HUDEP-2 (cell line): ENCODE measurements around the gene PIK3AP1.

ENCODE experiments used
- DNase-seq, 76 experiments: peaks; one replicate each; lab custom pipeline; 2025; ENCODE audit not compliant: unreplicated experiment in 76 of 76; lab: John Stamatoyannopoulos, UW

Gene PIK3AP1

DNA sequence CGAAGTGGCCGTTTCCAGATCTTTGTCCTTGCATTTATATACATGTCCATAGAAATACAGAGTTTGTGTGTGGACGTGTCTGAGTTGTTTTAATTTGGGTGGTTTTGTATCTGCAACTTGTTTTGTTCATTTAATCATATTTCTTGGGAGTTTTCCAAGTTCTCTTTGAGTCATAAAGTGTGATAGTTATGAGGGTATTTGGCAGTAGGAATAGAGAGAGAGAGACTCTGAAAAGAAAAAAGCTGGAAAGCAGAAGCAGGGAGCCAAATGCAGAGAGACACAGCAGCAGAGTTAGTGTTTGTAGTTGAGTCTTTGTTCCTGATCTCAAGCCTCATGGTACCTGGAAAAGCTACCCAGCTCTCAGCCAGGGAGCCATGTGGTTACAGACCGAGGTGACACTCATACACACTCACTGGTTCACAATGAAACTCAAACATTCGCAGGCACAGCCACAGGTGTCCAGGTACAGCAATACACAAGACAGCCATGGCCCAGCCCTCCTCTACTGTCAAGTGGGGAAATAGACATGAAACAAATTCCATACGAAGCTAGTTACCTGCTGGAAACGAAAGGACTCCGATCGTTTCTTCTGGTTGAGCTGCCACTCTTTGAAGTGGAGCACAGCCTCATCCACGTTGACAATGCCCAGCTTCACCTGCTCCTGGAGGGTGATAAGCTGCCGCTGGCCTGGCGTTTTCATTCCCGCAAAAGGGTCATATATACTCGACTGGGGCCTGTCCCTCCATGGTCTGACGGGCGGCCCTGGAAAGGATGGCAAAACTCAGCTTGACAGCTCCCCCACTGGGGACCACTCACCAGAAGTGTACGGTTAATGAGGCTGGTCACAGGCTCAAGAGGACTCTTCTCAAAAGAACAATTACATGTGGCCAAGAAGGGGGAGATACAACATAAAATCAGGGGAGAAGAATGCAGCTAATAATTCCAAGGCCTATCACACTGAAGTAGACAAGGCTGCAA is 100.2 kb downstream of the PIK3AP1 start:
- DNase-seq = peak in 9 of 76 experiments; percentile 12 to 63 (median 33)

DNA sequence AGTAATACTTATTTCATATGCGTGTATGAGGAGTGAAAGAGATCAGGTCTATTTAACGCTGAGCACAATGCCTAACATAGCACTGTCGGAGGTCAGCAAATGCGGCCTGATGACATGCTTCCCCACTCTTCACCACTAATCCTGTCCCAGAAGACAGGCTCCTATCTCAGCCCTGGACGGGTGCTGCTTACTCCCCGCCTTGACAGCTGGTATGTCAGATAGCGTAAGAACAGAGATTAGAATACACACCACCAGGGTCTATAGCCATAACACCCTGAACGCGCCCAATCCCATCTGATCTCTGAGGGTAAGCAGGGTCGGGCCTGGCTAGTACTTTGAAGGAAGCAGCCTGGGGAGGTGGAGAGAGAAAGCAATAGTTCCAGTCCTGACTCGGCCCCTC is 101.2 kb downstream of the PIK3AP1 start:
- DNase-seq = peak in 75 of 76 experiments; percentile 67 to 98 (median 91)

DNA sequence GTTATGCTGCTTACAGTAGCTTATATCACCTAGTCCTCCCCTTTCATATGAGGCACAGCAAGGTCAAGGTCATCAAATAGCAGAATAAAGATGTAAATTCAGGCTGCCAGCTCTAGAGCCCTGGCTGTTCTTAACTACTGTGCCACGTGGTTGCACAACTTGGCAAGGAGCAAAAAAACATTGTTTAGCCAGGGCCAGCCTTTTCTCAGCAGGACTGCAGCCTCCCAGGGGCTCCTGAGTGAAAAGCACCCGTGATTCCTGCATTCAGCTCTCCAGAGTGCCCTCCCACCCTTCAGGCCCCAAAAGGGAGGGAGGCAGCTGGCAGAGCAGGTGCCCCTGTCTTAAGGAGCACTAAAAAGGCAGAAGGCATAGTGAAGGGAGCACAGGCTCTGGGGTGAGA is 101.7 kb downstream of the PIK3AP1 start:
- DNase-seq = peak in 75 of 76 experiments; percentile 32 to 91 (median 73)

GRCh38 chr10:96616961-96617360 is 103.4 kb downstream of the PIK3AP1 start:
- no peak for DNase-seq

DNA sequence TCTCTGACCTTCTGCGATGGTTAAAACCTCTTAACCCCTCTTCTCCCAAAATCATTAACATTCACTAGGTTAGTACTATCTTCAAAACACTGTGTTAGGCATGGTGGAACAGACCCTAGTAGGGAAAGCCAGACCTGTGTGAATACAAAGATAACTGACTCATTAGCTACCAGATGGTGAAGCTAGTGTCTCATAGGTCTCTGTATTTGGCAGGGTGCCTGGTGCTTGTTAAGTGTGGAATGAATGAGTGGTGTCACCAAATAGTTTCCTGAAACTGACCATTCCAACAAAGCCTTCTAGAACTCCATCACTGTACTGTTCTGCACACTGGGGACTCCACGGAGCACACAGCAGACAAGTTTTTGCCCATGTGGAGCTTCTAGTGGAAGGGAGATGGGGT is 105.8 kb downstream of the PIK3AP1 start:
- DNase-seq = peak in 74 of 76 experiments; percentile 15 to 94 (median 80)

GRCh38 chr10:96613576-96613975 is 106.7 kb downstream of the PIK3AP1 start:
- DNase-seq = peak in 3 of 76 experiments; percentile 9 to 26 (median 14)

DNA sequence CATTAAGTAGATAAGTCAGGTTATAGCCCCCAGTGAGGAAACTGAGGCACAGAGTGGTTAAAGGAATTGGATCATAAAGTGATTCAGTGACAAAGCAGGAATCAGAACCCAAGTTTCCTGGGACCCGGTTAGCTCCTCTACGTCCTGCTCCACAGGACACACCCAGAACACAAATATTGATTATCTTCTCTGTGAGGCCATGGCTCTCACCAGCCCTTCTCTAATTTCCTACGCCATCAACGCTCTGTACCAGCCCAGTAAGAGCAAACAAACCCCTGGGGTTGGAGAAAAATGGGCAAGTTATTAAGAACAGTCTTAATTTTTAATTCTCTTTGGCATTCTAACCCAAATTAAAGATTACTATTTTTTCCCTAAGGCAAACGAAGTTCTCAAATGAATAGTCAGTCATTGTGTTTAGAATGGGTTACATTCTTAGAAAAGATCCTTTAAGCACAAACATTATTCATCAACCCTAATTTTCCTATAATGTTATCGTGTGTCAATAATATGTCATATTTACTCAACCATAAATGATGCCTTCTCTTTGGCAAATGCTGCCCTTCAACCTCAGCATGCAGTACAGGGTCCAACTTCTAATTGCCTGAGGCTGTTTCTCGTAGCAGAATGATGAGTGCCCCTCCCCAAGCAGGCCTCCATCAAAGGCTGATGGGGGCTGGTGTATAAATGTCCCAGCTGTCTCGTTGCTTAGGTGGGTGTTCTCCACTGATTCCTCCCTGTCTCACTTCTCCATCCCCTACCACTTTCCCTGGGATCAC is 108.1 kb downstream of the PIK3AP1 start:
- no peak for DNase-seq

GRCh38 chr10:96610817-96611216 is 109.5 kb downstream of the PIK3AP1 start:
- DNase-seq = peak in 1 of 76 experiments; percentile 9

GRCh38 chr10:96609510-96609909 is 110.8 kb downstream of the PIK3AP1 start:
- no peak for DNase-seq

DNA sequence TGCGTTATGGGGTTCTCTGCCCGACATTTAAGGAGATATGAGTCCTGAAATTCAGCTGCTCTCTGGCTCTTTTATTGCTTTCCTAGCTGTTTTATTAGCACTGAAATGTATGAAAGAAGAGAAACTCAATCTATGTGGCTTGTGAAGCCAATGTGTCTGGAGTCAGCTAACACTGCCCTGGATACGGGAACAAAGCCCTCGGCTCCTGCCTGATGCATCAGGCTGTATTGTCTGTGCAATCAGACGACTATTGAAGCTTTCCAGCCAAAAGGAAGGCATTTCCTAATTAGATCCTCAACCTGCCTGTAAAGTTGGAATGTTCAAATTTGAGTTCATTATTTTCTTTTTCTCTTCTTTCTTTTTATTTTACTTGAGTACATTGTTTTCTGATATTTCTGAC is 111.5 kb downstream of the PIK3AP1 start:
- DNase-seq = no peak

DNA sequence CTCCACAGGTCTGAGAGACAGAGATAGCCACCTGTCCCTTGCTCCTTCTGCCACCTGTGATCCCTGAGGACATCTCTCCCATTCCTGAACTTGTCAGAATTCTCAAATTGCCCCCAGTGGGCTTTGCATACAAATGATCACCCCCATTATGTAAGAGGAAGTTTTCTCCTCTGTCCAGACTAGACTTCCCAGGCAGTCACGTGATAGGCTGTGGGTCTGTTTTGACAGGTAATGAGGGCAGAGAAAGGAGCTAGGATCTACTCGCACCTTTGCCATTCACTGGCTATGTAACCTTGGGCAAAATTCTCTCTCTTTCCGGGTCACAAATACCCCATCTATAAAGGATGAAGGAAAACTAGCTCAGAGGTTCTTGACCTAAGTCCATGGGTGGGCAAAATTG is 112.1 kb downstream of the PIK3AP1 start:
- DNase-seq = no peak

DNA sequence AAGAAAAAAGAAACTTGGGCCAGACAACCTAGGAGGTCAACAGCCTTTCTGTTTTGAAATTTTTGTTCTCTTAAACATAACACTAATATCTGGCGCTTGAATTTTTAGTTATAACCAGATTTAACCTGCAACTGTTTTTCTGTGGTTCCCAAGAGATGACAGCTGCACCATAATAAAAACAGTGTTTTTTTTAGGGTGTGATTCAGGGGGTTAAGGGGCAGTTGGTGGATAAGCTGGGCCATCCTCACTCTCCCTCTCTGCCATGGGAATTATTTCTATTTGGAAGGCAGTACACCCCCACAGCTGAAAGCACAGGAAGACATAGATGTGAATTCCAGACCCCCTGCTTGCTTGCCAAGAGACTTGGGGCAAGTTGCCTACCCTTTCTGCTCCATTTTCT is 113.4 kb downstream of the PIK3AP1 start:
- no peak for DNase-seq

DNA sequence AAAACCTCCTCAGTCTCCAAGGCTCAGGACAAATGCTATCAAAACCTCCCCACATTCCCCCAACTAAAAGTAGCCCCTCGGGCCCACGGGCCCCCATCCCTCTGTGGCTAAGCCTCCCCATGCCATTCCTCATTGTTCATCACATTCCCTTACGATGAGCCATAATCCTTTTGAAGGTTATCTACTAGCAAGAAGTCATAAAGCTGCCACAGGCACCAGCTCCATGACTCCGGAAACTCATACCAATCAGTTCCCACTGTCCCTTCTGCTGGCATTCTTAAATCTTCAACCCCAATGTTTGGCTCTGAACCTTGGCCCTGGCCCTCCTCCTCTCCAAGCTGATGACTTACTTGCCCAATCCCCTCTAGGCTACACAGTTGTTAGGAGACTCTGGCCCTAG is 114.1 kb downstream of the PIK3AP1 start:
- no peak for DNase-seq

DNA sequence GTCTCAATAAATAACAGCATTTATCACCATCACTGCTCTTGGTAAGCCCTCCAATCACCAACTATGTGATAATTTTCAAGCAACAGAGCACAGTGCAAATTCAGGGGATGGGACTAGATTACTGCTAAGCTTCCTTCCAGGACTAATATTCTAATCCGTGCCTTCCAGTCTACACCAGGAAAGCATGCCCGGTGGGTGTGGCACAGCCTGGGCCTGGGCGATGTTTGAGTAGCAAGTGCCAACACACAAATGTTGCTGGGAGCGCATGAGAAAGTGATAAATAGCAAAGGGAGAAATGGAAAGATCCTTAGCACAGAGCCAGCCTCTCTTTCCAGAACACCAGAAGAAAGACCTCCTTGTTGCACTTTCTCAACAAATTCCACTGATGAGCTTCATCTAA is 120.0 kb downstream of the PIK3AP1 start:
- DNase-seq = no peak

DNA sequence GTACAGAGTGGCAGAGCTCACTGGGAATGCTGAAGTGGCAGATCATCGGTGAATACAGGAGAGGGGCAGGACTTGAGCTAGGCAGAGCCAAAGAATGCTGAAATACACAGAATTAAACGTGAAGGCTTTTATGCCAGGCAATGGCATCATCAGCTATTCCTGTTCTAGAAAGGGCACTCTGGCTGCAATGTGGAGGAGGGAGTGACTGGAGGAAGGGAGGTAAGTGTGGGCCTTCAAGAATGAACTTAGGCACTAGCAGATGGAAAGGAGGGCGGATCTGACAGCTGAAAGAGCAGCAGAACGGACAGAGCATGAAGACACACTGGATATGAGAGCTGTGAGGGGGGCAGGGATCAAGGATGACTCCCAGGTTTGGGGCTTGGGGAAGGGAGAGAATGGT is 121.5 kb downstream of the PIK3AP1 start:
- DNase-seq = no peak

DNA sequence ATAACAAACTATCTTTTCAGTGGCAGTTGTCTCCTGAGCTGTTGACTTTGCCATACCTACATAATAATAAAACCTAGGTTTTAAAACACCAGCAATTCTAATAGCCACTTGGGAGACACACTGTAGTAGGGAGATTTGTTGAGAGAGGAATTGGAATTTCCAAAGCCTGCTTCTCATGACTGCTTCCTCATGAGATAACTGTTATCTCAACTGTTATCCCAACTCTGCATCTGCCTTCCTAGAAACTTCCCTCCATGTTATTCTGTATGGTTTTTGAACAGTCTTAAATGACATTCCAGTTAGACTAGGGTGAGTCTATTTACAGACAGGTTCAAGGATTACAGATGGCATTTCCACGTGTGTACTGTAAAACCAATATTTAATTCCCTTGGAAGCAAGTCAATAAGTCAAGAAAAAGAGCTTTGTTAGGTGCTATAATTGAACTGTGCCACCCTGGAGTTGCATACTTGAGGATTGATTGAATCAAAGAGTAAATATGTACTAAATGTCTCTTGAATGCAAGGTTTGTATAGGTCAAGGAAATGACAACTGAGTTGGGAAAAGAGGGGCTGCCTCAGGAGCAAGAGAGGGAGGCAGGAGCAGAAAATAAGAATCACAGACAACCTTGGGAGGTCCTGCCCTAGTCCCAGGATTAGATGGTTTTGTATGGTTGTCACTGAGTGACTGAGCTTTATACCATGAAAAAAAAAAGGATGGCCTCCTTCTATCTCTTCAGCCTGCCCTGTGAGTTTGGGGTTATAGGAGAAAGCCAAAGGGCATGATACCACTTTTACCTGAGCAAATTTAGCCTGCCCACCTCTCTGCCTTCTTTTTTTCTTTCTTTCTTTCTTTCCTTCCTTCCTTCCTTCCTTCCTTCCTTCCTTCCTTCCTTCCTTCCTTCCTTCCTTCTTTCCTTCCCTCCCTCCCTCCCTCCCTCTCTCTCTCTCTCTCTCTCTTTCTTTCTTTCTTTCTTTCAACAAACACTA is 123.6 kb downstream of the PIK3AP1 start:
- no peak for DNase-seq

- no peak for DNase-seq
Observed at GRCh38 chr10:96595741-96596140, 124.6 kb downstream of the PIK3AP1 start.

GRCh38 chr10:96591946-96592345 is 128.4 kb downstream of the PIK3AP1 start:
- DNase-seq = no peak

- DNase-seq = no peak
Observed at GRCh38 chr10:96588616-96589419, 131.5 kb downstream of the PIK3AP1 start.
